ENCODE data around the gene IL17REL. TPM values are rescaled to one million over a fixed set of nuclear protein-coding genes. Genes with fewer than 3 reads are reported as not detected.

IL17REL gene
- total RNA-seq, 1 donor from 2014 or later = not detected

DNA sequence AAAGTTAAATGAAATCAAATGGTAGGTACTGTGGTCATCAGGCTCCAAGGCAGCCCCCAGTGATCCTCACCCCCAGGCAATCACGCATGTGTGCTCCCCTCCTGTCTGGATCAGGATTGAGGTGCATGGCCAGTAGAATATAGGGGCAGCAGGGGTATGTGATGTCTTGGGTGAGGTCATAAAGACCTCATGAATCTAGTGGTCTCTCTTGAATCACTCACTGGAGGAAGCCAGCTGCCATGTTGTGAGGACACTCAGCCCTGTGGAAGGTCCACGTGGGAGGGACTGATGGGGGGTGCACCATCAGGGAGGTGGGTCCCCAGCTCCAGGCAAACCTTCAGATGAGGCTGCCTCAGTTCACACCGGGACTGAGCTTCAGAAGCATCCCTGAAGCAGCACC, 6.8 kb upstream of the IL17REL start:
- Histone ChIP-seq H3K9me3 (no peaks in the 10 kb centered on the region), H3K27ac (no peak overlapping the region), H3K27me3 (peaks cover 5% of the 10 kb centered on the region), H3K4me3 (no peak overlapping the region), H3K36me3 (no peaks in the 10 kb centered on the region), H3K4me1 (peaks cover 7% of the 10 kb centered on the region)
- DNase-seq (ENCODE audit: extremely low spot score in 2 of 2) = no peak
- intact Hi-C loops (cut with DNase I) = no loop called here
- TF ChIP-seq, protein P1, sequence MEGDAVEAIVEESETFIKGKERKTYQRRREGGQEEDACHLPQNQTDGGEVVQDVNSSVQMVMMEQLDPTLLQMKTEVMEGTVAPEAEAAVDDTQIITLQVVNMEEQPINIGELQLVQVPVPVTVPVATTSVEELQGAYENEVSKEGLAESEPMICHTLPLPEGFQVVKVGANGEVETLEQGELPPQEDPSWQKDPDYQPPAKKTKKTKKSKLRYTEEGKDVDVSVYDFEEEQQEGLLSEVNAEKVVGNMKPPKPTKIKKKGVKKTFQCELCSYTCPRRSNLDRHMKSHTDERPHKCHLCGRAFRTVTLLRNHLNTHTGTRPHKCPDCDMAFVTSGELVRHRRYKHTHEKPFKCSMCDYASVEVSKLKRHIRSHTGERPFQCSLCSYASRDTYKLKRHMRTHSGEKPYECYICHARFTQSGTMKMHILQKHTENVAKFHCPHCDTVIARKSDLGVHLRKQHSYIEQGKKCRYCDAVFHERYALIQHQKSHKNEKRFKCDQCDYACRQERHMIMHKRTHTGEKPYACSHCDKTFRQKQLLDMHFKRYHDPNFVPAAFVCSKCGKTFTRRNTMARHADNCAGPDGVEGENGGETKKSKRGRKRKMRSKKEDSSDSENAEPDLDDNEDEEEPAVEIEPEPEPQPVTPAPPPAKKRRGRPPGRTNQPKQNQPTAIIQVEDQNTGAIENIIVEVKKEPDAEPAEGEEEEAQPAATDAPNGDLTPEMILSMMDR (IDR thresholded peaks at IDR 0.05) = no peak
- no peak for TF ChIP-seq POLR2A (IDR thresholded peaks at IDR 0.05)
- no peak for TF ChIP-seq POLR2AphosphoS5 (IDR thresholded peaks at IDR 0.05; ENCODE audit: insufficient read depth in 1 of 2, low read depth in 1 of 2)

GRCh38 chr22:50018608-50019285, 6.2 kb upstream of the IL17REL start:
- Histone ChIP-seq H3K36me3 (no peaks in the 10 kb centered on the region), H3K9me3 (no peaks in the 10 kb centered on the region)

DNA sequence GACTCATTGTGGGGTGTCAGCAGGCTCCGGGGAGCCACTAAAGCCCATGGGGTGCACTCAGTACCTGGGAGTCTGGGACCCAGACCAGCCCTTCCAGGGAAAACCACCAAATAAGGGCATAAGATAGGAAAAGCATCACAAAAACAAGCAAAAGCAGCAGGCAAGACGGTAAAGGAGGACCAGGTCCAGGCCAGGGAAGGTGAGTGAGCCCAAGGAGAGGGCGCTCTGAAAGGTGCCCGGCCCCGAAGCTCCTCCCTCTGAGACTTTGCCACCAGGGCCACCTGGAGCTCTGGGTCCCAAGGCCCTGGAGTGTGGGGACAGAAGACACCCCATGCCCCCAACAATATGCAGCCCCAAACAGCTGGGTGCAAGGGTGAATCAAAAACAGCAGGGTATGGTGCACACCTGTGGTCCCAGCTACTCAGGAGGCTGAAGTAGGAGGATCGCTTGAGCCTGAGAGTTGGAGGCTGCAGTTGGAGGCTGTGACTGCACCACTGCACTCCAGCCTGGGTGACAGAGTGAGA, 5.2 kb upstream of the IL17REL start:
- no peaks in the 10 kb centered on the region for H3K36me3 ChIP-seq
- no peak for TF ChIP-seq POLR2AphosphoS5 (IDR thresholded peaks at IDR 0.05; ENCODE audit: insufficient read depth in 1 of 2, low read depth in 1 of 2)
- TF ChIP-seq, protein P1 (IDR thresholded peaks at IDR 0.05) = no peak
- TF ChIP-seq POLR2A (IDR thresholded peaks at IDR 0.05) = no peak
- intact Hi-C loops (cut with DNase I) = no loop called here
- H3K4me3 ChIP-seq = no peak overlapping the region
- H3K27me3 ChIP-seq = peaks cover 5% of the 10 kb centered on the region
- peaks cover 10% of the 10 kb centered on the region for H3K4me1 ChIP-seq
- no peaks in the 10 kb centered on the region for H3K9me3 ChIP-seq
- no peak overlapping the region for H3K27ac ChIP-seq
- DNase-seq (ENCODE audit: extremely low spot score in 2 of 2) = no peak

More at GRCh38 chr22:50018608-50019285, 6.2 kb upstream of the IL17REL start:
- Histone ChIP-seq H3K4me3 (no peak overlapping the region), H3K27me3 (peaks cover 5% of the 10 kb centered on the region), H3K4me1 (peaks cover 10% of the 10 kb centered on the region), H3K27ac (no peak overlapping the region)
- DNase-seq (ENCODE audit: extremely low spot score in 2 of 2) = no peak
- intact Hi-C loops (cut with DNase I) = no loop called here
- TF ChIP-seq POLR2AphosphoS5 (IDR thresholded peaks at IDR 0.05; ENCODE audit: insufficient read depth in 1 of 2, low read depth in 1 of 2) (no peak), POLR2A (IDR thresholded peaks at IDR 0.05) (no peak)
- TF ChIP-seq, protein P1 (IDR thresholded peaks at IDR 0.05) = no peak

GRCh38 chr22:50016988-50017700, 4.6 kb upstream of the IL17REL start:
- H3K4me1 ChIP-seq = peaks cover 10% of the 10 kb centered on the region
- no peaks in the 10 kb centered on the region for H3K9me3 ChIP-seq
- H3K4me3 ChIP-seq = no peak overlapping the region
- H3K27me3 ChIP-seq = peaks cover 5% of the 10 kb centered on the region
- no peak overlapping the region for H3K27ac ChIP-seq
- H3K36me3 ChIP-seq = no peaks in the 10 kb centered on the region
- DNase-seq (ENCODE audit: extremely low spot score in 2 of 2) = no peak
- intact Hi-C loops (cut with DNase I) = no loop called here
- TF ChIP-seq, protein P1 (IDR thresholded peaks at IDR 0.05) = no peak
- no peak for TF ChIP-seq POLR2A (IDR thresholded peaks at IDR 0.05)
- TF ChIP-seq POLR2AphosphoS5 (IDR thresholded peaks at IDR 0.05; ENCODE audit: insufficient read depth in 1 of 2, low read depth in 1 of 2) = no peak
